ENCODE data around the gene DHX57.
A peak's percentile ranks its signal among the peaks of the same experiment; 100 is the strongest.
"Not testable (repeated sequence)": the region's sequence is repeated elsewhere in the genome, so short reads cannot be mapped to it uniquely, and the experiment has no call there.

DHX57 gene

GRCh38 chr2:38794235-38794946 lies 81.3 kb downstream of the DHX57 start:
- DNase-seq (ENCODE audit: low read depth), result no peak

- no peak for DNase-seq (ENCODE audit: low read depth)
Measured at GRCh38 chr2:38793511-38793910, 82.2 kb downstream of the DHX57 start.

GRCh38 chr2:38792751-38793150 lies 83.0 kb downstream of the DHX57 start:
- DNase-seq (ENCODE audit: low read depth), result no peak

GRCh38 chr2:38792321-38792720 lies 83.4 kb downstream of the DHX57 start:
- DNase-seq (ENCODE audit: low read depth), result not testable (repeated sequence)

- DNase-seq (ENCODE audit: low read depth), result no peak
Measured at GRCh38 chr2:38791744-38792143, 84.0 kb downstream of the DHX57 start.

GRCh38 chr2:38789691-38790090 lies 86.0 kb downstream of the DHX57 start:
- no peak for DNase-seq (ENCODE audit: low read depth)

GRCh38 chr2:38788306-38788705 lies 87.4 kb downstream of the DHX57 start:
- no peak for DNase-seq (ENCODE audit: low read depth)

GRCh38 chr2:38783586-38783985 lies 92.1 kb downstream of the DHX57 start:
- no peak for DNase-seq (ENCODE audit: low read depth)

GRCh38 chr2:38778687-38779082 lies 97.0 kb downstream of the DHX57 start:
- no peak for DNase-seq (ENCODE audit: low read depth)

GRCh38 chr2:38776531-38776930 lies 99.2 kb downstream of the DHX57 start:
- no peak for DNase-seq (ENCODE audit: low read depth)

- DNase-seq (ENCODE audit: low read depth), result no peak
Measured at GRCh38 chr2:38775921-38776225, 99.9 kb downstream of the DHX57 start.

GRCh38 chr2:38775097-38775920 lies 100.4 kb downstream of the DHX57 start:
- no peak for DNase-seq (ENCODE audit: low read depth)

GRCh38 chr2:38771632-38772031 lies 104.1 kb downstream of the DHX57 start:
- DNase-seq (ENCODE audit: low read depth), result no peak

GRCh38 chr2:38765551-38765950 lies 110.2 kb downstream of the DHX57 start:
- DNase-seq (ENCODE audit: low read depth), result no peak

- peak; percentile 39 for DNase-seq (ENCODE audit: low read depth)
Measured at GRCh38 chr2:38765149-38765548, 110.6 kb downstream of the DHX57 start.

GRCh38 chr2:38763728-38764127 lies 112.0 kb downstream of the DHX57 start:
- no peak for DNase-seq (ENCODE audit: low read depth)

- DNase-seq (ENCODE audit: low read depth), result no peak
Measured at GRCh38 chr2:38763228-38763627, 112.5 kb downstream of the DHX57 start.

GRCh38 chr2:38755891-38756290 lies 119.8 kb downstream of the DHX57 start:
- DNase-seq (ENCODE audit: low read depth), result not testable (repeated sequence)

GRCh38 chr2:38754506-38754905 lies 121.2 kb downstream of the DHX57 start:
- DNase-seq (ENCODE audit: low read depth), result no peak

GRCh38 chr2:38754049-38754448 lies 121.7 kb downstream of the DHX57 start:
- DNase-seq (ENCODE audit: low read depth), result no peak

GRCh38 chr2:38751596-38752410 lies 123.9 kb downstream of the DHX57 start:
- DNase-seq (ENCODE audit: low read depth), result no peak

GRCh38 chr2:38750891-38751595 lies 124.7 kb downstream of the DHX57 start, which contains the start of gene SRSF7:
SRSF7 (minus strand) TSS chr2:38751361; CDS start chr2:38751256, 105 bp downstream.
- DNase-seq (ENCODE audit: low read depth), result peak; percentile 99

Data from GM04504 (cell line).